Transverse colon (tissue), 4 donors: ENCODE data around the gene CEP70.
"Not testable (repeated sequence)": the region's sequence is repeated elsewhere in the genome, so short reads cannot be mapped to it uniquely, and the experiment has no call there.

Experiments
- EP300 ChIP-seq: sonication (generic); formaldehyde crosslinking; IDR thresholded peaks from one replicate; pipeline ENCODE4 v1.6.1; 2017; ENCODE audit warnings: antibody characterized with exemption, low read depth
- POLR2A ChIP-seq: fragments of 450-650 bp; IDR thresholded peaks from one replicate; pipeline ENCODE4 v1.6.1; 2016; ENCODE audit warnings: antibody characterized with exemption, mild to moderate bottlenecking, moderate library complexity
- POLR2AphosphoS5 ChIP-seq, 3 donors: sonication (generic); formaldehyde crosslinking; IDR thresholded peaks; one replicate each; pipeline ENCODE4 v1.6.1; 2016; ENCODE audit warnings: antibody characterized with exemption in 3 of 3
- TF ChIP-seq, protein P1 (sequence below), 5 experiments: fragments of 200-600 bp in 3 of 5; fragments of 450-650 bp in 2 of 5; sonication (generic) in 3 of 5; IDR thresholded peaks; 1 replicate in 2 of 5; 2 replicates in 3 of 5; pipeline ENCODE4 v1.5.1; 2016 to 2017; ENCODE audit warnings: antibody characterized with exemption in 5 of 5, inconsistent platforms in 3 of 5, mild to moderate bottlenecking in 2 of 5, moderate library complexity in 1 of 5

DNA sequence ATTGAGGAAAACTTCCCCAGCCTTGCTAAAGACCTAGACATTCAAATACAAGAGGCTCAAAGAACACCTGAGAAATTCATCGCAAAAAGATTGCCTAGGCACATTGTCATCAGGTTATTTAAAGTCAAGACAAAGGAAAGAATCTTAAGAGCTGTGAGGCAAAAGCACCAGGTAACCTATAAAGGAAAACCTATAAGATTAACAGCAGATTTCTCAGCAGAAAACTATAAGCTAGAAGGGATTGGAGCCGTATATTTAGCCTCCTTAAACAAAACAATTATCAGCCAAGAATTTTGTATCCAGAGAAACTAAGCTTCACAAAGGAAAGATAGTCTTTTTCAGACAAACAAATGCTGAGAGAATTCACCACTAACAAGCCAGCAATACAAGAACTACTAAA is 43.1 kb downstream of the CEP70 start:
- TF ChIP-seq, protein P1, sequence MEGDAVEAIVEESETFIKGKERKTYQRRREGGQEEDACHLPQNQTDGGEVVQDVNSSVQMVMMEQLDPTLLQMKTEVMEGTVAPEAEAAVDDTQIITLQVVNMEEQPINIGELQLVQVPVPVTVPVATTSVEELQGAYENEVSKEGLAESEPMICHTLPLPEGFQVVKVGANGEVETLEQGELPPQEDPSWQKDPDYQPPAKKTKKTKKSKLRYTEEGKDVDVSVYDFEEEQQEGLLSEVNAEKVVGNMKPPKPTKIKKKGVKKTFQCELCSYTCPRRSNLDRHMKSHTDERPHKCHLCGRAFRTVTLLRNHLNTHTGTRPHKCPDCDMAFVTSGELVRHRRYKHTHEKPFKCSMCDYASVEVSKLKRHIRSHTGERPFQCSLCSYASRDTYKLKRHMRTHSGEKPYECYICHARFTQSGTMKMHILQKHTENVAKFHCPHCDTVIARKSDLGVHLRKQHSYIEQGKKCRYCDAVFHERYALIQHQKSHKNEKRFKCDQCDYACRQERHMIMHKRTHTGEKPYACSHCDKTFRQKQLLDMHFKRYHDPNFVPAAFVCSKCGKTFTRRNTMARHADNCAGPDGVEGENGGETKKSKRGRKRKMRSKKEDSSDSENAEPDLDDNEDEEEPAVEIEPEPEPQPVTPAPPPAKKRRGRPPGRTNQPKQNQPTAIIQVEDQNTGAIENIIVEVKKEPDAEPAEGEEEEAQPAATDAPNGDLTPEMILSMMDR (IDR thresholded peaks at IDR 0.05), result not testable (repeated sequence)
- not testable (repeated sequence) for TF ChIP-seq POLR2A; EP300; POLR2AphosphoS5 (IDR thresholded peaks at IDR 0.05)
